GM18951 (cell line): ENCODE results near the gene VWC2L.

Experiments used
- POLR2A ChIP-seq: IDR thresholded peaks from 4 replicates; pipeline ENCODE4 v1.6.1; 2011; ENCODE audit warnings: mild to moderate bottlenecking; ENCODE audit not compliant: insufficient read length, insufficient read depth; ENCODE audit errors: extremely low read depth
- in situ Hi-C: fragments of 300-500 bp; cut with MboI; formaldehyde crosslinking; loops from one replicate; pipeline ENCODE4 v1.12.0; 2022; ENCODE audit warnings: low sequenced_read_pairs, mixed read lengths, inconsistent platforms; ENCODE audit not compliant: unreplicated experiment

The VWC2L gene

GRCh38 chr2:214484239-214484638 lies 73.4 kb downstream of the VWC2L start:
- TF ChIP-seq POLR2A = no peak
- in situ Hi-C loops = no loop called here

- in situ Hi-C loops = no loop called here
These were observed 73.8 kb downstream of the VWC2L start for GRCh38 chr2:214484701-214485100.

GRCh38 chr2:214489181-214489580 lies 78.3 kb downstream of the VWC2L start:
- in situ Hi-C loops = no loop called here
- no peak for TF ChIP-seq POLR2A

More at GRCh38 chr2:214484701-214485100, 73.8 kb downstream of the VWC2L start:
- TF ChIP-seq POLR2A = no peak

- in situ Hi-C loops = no loop called here
- TF ChIP-seq POLR2A = no peak
These were observed 78.8 kb downstream of the VWC2L start for GRCh38 chr2:214489702-214490101.

GRCh38 chr2:214492152-214492551 lies 81.3 kb downstream of the VWC2L start:
- no peak for TF ChIP-seq POLR2A
- in situ Hi-C loops = no loop called here

GRCh38 chr2:214492608-214493007 lies 81.8 kb downstream of the VWC2L start:
- no peak for TF ChIP-seq POLR2A
- in situ Hi-C loops = no loop called here

GRCh38 chr2:214497489-214497888 lies 86.6 kb downstream of the VWC2L start:
- in situ Hi-C loops = no loop called here
- no peak for TF ChIP-seq POLR2A

- in situ Hi-C loops = no loop called here
- no peak for TF ChIP-seq POLR2A
These were observed 92.7 kb downstream of the VWC2L start for GRCh38 chr2:214503568-214503967.

- in situ Hi-C loops = no loop called here
- TF ChIP-seq POLR2A = no peak
These were observed 93.9 kb downstream of the VWC2L start for GRCh38 chr2:214504599-214505376.

- TF ChIP-seq POLR2A = no peak
These were observed 96.2 kb downstream of the VWC2L start for GRCh38 chr2:214507032-214507431.

GRCh38 chr2:214514704-214515103 lies 103.8 kb downstream of the VWC2L start:
- in situ Hi-C loops = no loop called here

More at GRCh38 chr2:214507032-214507431, 96.2 kb downstream of the VWC2L start:
- in situ Hi-C loops = no loop called here

GRCh38 chr2:214515111-214515510 lies 104.3 kb downstream of the VWC2L start:
- in situ Hi-C loops = no loop called here
- no peak for TF ChIP-seq POLR2A

More at GRCh38 chr2:214514704-214515103, 103.8 kb downstream of the VWC2L start:
- no peak for TF ChIP-seq POLR2A

GRCh38 chr2:214519258-214519818 lies 108.5 kb downstream of the VWC2L start:
- no peak for TF ChIP-seq POLR2A
- in situ Hi-C loops = no loop called here

GRCh38 chr2:214529021-214529420 lies 118.2 kb downstream of the VWC2L start:
- no peak for TF ChIP-seq POLR2A
- in situ Hi-C loops = no loop called here
